Ishikawa (cell line): ENCODE results near the gene ROCK1.
A peak's percentile ranks its signal among the peaks of the same experiment; 100 is the strongest.

Experiments
- CEBPB ChIP-seq: IDR thresholded peaks from 2 replicates; pipeline ENCODE4 v1.6.1; 2012
- CREB1 ChIP-seq: IDR thresholded peaks from 2 replicates; pipeline ENCODE4 v1.6.1; 2012; ENCODE audit warnings: low read depth
- EGR1 ChIP-seq: IDR thresholded peaks from 2 replicates; pipeline ENCODE4 v1.6.1; 2012
- EP300 ChIP-seq: IDR thresholded peaks from 2 replicates; pipeline ENCODE4 v1.6.1; 2012; ENCODE audit warnings: borderline replicate concordance
- FOXM1 ChIP-seq: IDR thresholded peaks from 2 replicates; pipeline ENCODE4 v1.6.1; 2012; ENCODE audit warnings: low read depth, borderline replicate concordance
- MAX ChIP-seq: IDR thresholded peaks from 2 replicates; pipeline ENCODE4 v1.6.1; 2012
- NFIC ChIP-seq: IDR thresholded peaks from 2 replicates; pipeline ENCODE4 v1.6.1; 2012
- RAD21 ChIP-seq: IDR thresholded peaks from 2 replicates; pipeline ENCODE4 v1.6.1; 2012; ENCODE audit warnings: low read depth
- REST ChIP-seq: IDR thresholded peaks from 2 replicates; pipeline ENCODE4 v1.6.1; 2012; ENCODE audit warnings: low read depth, mild to moderate bottlenecking
- TAF1 ChIP-seq: IDR thresholded peaks from 2 replicates; pipeline ENCODE4 v1.6.1; 2012; ENCODE audit warnings: low read depth, mild to moderate bottlenecking
- TCF12 ChIP-seq: IDR thresholded peaks from 2 replicates; pipeline ENCODE4 v1.6.1; 2012; ENCODE audit warnings: low read depth
- TEAD4 ChIP-seq: IDR thresholded peaks from 2 replicates; pipeline ENCODE4 v1.6.1; 2012
- USF1 ChIP-seq: IDR thresholded peaks from 2 replicates; pipeline ENCODE4 v1.6.1; 2012
- YY1 ChIP-seq: IDR thresholded peaks from 2 replicates; pipeline ENCODE4 v1.6.1; 2012; ENCODE audit warnings: low read depth
- ZBTB7A ChIP-seq: IDR thresholded peaks from 2 replicates; pipeline ENCODE4 v1.6.1; 2012; ENCODE audit warnings: low read depth

The ROCK1 gene

GRCh38 chr18:20971886-20972267 lies 139.7 kb downstream of the ROCK1 start:
- TF ChIP-seq REST (no peak), USF1 (no peak), CEBPB (no peak), YY1 (no peak), TAF1 (no peak), TCF12 (no peak), TEAD4 (no peak), NFIC (no peak), RAD21 (peak; percentile 25; the same call in 1 of the 2 replicates)

- TF ChIP-seq FOXM1 (no peak), EP300 (no peak), TEAD4 (no peak), CREB1 (no peak), ZBTB7A (no peak), CEBPB (no peak), NFIC (no peak)
These were observed 144.8 kb downstream of the ROCK1 start for GRCh38 chr18:20966795-20967194.

- TF ChIP-seq EGR1 (no peak), CEBPB (no peak), TAF1 (no peak), REST (no peak), TEAD4 (no peak), EP300 (no peak), ZBTB7A (no peak), TCF12 (no peak), FOXM1 (no peak), MAX (no peak)
These were observed 148.6 kb downstream of the ROCK1 start for GRCh38 chr18:20963027-20963426.

GRCh38 chr18:20960735-20961134 lies 150.9 kb downstream of the ROCK1 start:
- TF ChIP-seq FOXM1 (no peak), ZBTB7A (no peak), USF1 (no peak), YY1 (no peak), NFIC (no peak), CEBPB (no peak), RAD21 (no peak), TAF1 (no peak), EGR1 (no peak), REST (no peak), TEAD4 (no peak), CREB1 (no peak), MAX (no peak), TCF12 (no peak)
